H1 (cell line): Measurements from ENCODE around the gene ZFAND3. TPM values are rescaled to one million over a fixed set of nuclear protein-coding genes. Genes with fewer than 3 reads are reported as not detected.

Experiments
- ASH2L ChIP-seq: fragments of 200-600, 300-600 bp; sonication (generic); IDR thresholded peaks from one replicate; pipeline ENCODE4 v1.7.1; 2017; ENCODE audit warnings: low read length
- CHD1 ChIP-seq: IDR thresholded peaks from 2 replicates; pipeline ENCODE4 v1.6.1; 2012; ENCODE audit warnings: low read depth, low read length, improper control_type of control experiment
- polyA plus RNA-seq, 7 experiments: library from polyadenylated mRNA; depleted of rRNA in 3 of 7; stranded (reverse) in 5 of 7; unstranded in 2 of 7; fragments of >200 nt in 5 of 7; fragments of 200-250 nt in 2 of 7; gene quantifications; 1 replicate in 5 of 7; 2 replicates in 1 of 7; 4 replicates in 1 of 7; pipeline versions ENCODE4 v1.2.1 to v1.2.3, GENCODE V29; 2011 to 2013; ENCODE audit warnings: missing spikeins in 2 of 7, mixed read lengths in 2 of 7
- total RNA-seq: library from RNA; stranded (reverse); fragmentation: NEBNext Ultra II Directional; extraction: Animal tissue kit (Norgen Biotek cat#: 25700); gene quantifications from 2 replicates; pipeline ENCODE4 v1.2.1, GENCODE V29; 2021

Gene ZFAND3
- total and polyA plus RNA-seq, 2 of the 8 experiments (the other 6 are each of a cell fraction or from before 2014, with no cell fraction given) = 13.0 to 51.3 TPM

- no peak for TF ChIP-seq ASH2L
- no peak for TF ChIP-seq CHD1
- TF ChIP-seq, all 59 proteins: peak for 0
These were observed 122.3 kb downstream of the ZFAND3 start (continued) for GRCh38 chr6:37941871-37942270.
